Thymus (tissue), 11 donors: ENCODE results near the gene SLC25A24. TPM values are rescaled to one million over a fixed set of nuclear protein-coding genes. Genes with fewer than 3 reads are reported as not detected.
"Not testable (repeated sequence)": the region's sequence is repeated elsewhere in the genome, so short reads cannot be mapped to it uniquely, and the experiment has no call there.

Experiments
- DNase-seq, 9 donors: peaks; one replicate each; pipeline ENCODE4 v3.0.0-alpha.2; 2013; ENCODE audit warnings: low spot score in 9 of 9, low read depth in 6 of 9, missing footprints in 1 of 9
- H3K27ac ChIP-seq, 2 donors: one replicate each; pipeline ENCODE4 v1.5.1; 2013; ENCODE audit warnings: control low read depth in 1 of 2, low read depth in 1 of 2, low read length in 1 of 2, mild to moderate bottlenecking in 1 of 2, moderate library complexity in 1 of 2
- H3K27me3 ChIP-seq, 2 donors: one replicate each; pipeline ENCODE4 v1.5.1; 2013; ENCODE audit warnings: low read length in 1 of 2; ENCODE audit not compliant: control insufficient read depth in 2 of 2, insufficient read depth in 1 of 2
- H3K36me3 ChIP-seq, 2 donors: one replicate each; pipeline ENCODE4 v1.5.1; 2013; ENCODE audit warnings: low read length in 1 of 2, mild to moderate bottlenecking in 1 of 2, moderate library complexity in 1 of 2; ENCODE audit not compliant: control insufficient read depth in 2 of 2, insufficient read depth in 2 of 2
- H3K4me1 ChIP-seq, 2 donors: one replicate each; pipeline ENCODE4 v1.5.1; 2013; ENCODE audit warnings: low read length in 2 of 2; ENCODE audit not compliant: control insufficient read depth in 2 of 2, insufficient read depth in 2 of 2
- H3K4me3 ChIP-seq, 2 donors: one replicate each; pipeline ENCODE4 v1.5.1; 2013; ENCODE audit warnings: low read length in 2 of 2, control low read depth in 1 of 2, mild to moderate bottlenecking in 1 of 2
- H3K9me3 ChIP-seq, 2 donors: one replicate each; pipeline ENCODE4 v1.5.1; 2013; ENCODE audit warnings: low read length in 1 of 2, mild to moderate bottlenecking in 1 of 2; ENCODE audit not compliant: control insufficient read depth in 2 of 2, insufficient read depth in 1 of 2
- WGBS: extraction: QIAGEN DNeasy Blood & Tissue Kit; methylation state at CpG from one replicate; pipeline ENCODE4 v1.1.7; 2013; 5-methylcytosine and 5-hydroxymethylcytosine counted together
- polyA plus RNA-seq: library from polyadenylated mRNA; stranded (reverse); fragments of 200-250 nt; gene quantifications from one replicate; pipeline ENCODE4 v1.2.3, GENCODE V29; 2013
- total RNA-seq: library from RNA; stranded (reverse); fragments of 120-200 nt; gene quantifications from one replicate; pipeline ENCODE4 v1.2.4, GENCODE V29; 2013
- donor health status: healthy.

SLC25A24 gene
- total and polyA plus RNA-seq, 2 donors: 11.1 to 13.7 TPM

- not testable (repeated sequence) for H3K36me3 ChIP-seq, H3K4me1 ChIP-seq, H3K4me3 ChIP-seq, H3K27me3 ChIP-seq, H3K9me3 ChIP-seq, H3K27ac ChIP-seq, DNase-seq
- 95% methylated on average over 3 of the region's 3 CpGs for WGBS
Measured at GRCh38 chr1:108203582-108203981, 3.4 kb upstream of the SLC25A24 start.

GRCh38 chr1:108201687-108202086 is 1.5 kb upstream of the SLC25A24 start:
- DNase-seq: no peak
- no peaks in the 10 kb centered on the region for H3K9me3 ChIP-seq
- 97% methylated on average over 5 of the region's 5 CpGs for WGBS
- H3K27me3 ChIP-seq: peaks cover 0 to 7% of the 10 kb centered on the region in 2 donors
- peaks cover 0 to 4% of the 10 kb centered on the region in 2 donors for H3K4me1 ChIP-seq
- no peaks in the 10 kb centered on the region for H3K36me3 ChIP-seq
- H3K4me3 ChIP-seq: no peak overlapping the region
- H3K27ac ChIP-seq: no peak overlapping the region

- Histone ChIP-seq H3K27me3 (peaks cover 0 to 7% of the 10 kb centered on the region in 2 donors), H3K36me3 (no peaks in the 10 kb centered on the region), H3K9me3 (no peaks in the 10 kb centered on the region), H3K4me1 (peaks cover 0 to 4% of the 10 kb centered on the region in 2 donors), H3K27ac (peak overlapping the region; percentile 28 to 81), H3K4me3 (peak overlapping the region; percentile 64 to 94)
- WGBS: under 1% methylated on average over 10 of the region's 10 CpGs
- DNase-seq: peak in 6 of 9 donors; percentile 23 to 76 (median 44)
Measured at GRCh38 chr1:108200687-108201051, 526 bp upstream of the SLC25A24 start.

GRCh38 chr1:108199201-108199691 is 897 bp downstream of the SLC25A24 start:
- H3K27ac ChIP-seq: no peak overlapping the region
- H3K27me3 ChIP-seq: peaks cover 0 to 7% of the 10 kb centered on the region in 2 donors
- H3K9me3 ChIP-seq: no peaks in the 10 kb centered on the region
- H3K36me3 ChIP-seq: no peaks in the 10 kb centered on the region
- peaks cover 0 to 4% of the 10 kb centered on the region in 2 donors for H3K4me1 ChIP-seq
- 16% methylated on average over 9 of the region's 9 CpGs for WGBS
- DNase-seq: peak in 3 of 9 donors; percentile 6 to 28 (median 13)
- peak overlapping the region; percentile 69 to 94 for H3K4me3 ChIP-seq

- H3K36me3 ChIP-seq: peaks cover 0 to 10% of the 10 kb centered on the region in 2 donors
- H3K27me3 ChIP-seq: no peaks in the 10 kb centered on the region
- 100% methylated on average over 1 of the region's 1 CpG for WGBS
- DNase-seq: no peak
- no peak overlapping the region for H3K4me3 ChIP-seq
- no peak overlapping the region for H3K27ac ChIP-seq
- H3K9me3 ChIP-seq: peaks cover 0 to 9% of the 10 kb centered on the region in 2 donors
- no peaks in the 10 kb centered on the region for H3K4me1 ChIP-seq
Measured at GRCh38 chr1:108194051-108194450, 6.1 kb downstream of the SLC25A24 start.

GRCh38 chr1:108193333-108193732 is 6.8 kb downstream of the SLC25A24 start:
- peaks cover 0 to 9% of the 10 kb centered on the region in 2 donors for H3K9me3 ChIP-seq
- H3K27ac ChIP-seq: no peak overlapping the region
- no peaks in the 10 kb centered on the region for H3K4me1 ChIP-seq
- 98% methylated on average over 1 of the region's 1 CpG for WGBS
- H3K4me3 ChIP-seq: no peak overlapping the region
- no peak for DNase-seq
- H3K27me3 ChIP-seq: no peaks in the 10 kb centered on the region
- peaks cover 0 to 10% of the 10 kb centered on the region in 2 donors for H3K36me3 ChIP-seq

GRCh38 chr1:108192581-108192980 is 7.6 kb downstream of the SLC25A24 start:
- H3K4me3 ChIP-seq: no peak overlapping the region
- 98% methylated on average over 28 of the region's 28 CpGs for WGBS
- no peak overlapping the region for H3K27ac ChIP-seq
- H3K36me3 ChIP-seq: peaks cover 0 to 10% of the 10 kb centered on the region in 2 donors
- no peaks in the 10 kb centered on the region for H3K4me1 ChIP-seq
- DNase-seq: no peak
- peaks cover 0 to 9% of the 10 kb centered on the region in 2 donors for H3K9me3 ChIP-seq
- H3K27me3 ChIP-seq: no peaks in the 10 kb centered on the region

- WGBS: 97% methylated on average over 5 of the region's 5 CpGs
- no peak for DNase-seq
- Histone ChIP-seq H3K27ac (no peak overlapping the region), H3K4me3 (no peak overlapping the region), H3K27me3 (no peaks in the 10 kb centered on the region), H3K36me3 (peaks cover 0 to 10% of the 10 kb centered on the region in 2 donors), H3K9me3 (peaks cover 0 to 9% of the 10 kb centered on the region in 2 donors), H3K4me1 (no peaks in the 10 kb centered on the region)
Measured at GRCh38 chr1:108190686-108191416, 9.3 kb downstream of the SLC25A24 start.

GRCh38 chr1:108190001-108190634 is 10.0 kb downstream of the SLC25A24 start:
- no peak for DNase-seq
- Histone ChIP-seq H3K4me3 (no peak overlapping the region), H3K4me1 (no peaks in the 10 kb centered on the region), H3K27ac (no peak overlapping the region), H3K27me3 (no peaks in the 10 kb centered on the region), H3K9me3 (peaks cover 0 to 9% of the 10 kb centered on the region in 2 donors), H3K36me3 (peaks cover 0 to 10% of the 10 kb centered on the region in 2 donors)
- WGBS: 93% methylated on average over 7 of the region's 7 CpGs
